GM23338 (cell line): ENCODE results near the gene EGLN2.

Experiments
- CREB1 ChIP-seq: fragments of 250-450 bp; sonication (Bioruptor Pico); IDR thresholded peaks from 2 replicates; pipeline ENCODE4 v1.5.0; 2020; ENCODE audit warnings: low read depth, mild to moderate bottlenecking, moderate library complexity
- EZH2 ChIP-seq: fragments of 200-600 bp; sonication (generic); IDR thresholded peaks from one replicate; pipeline ENCODE4 v1.8.0; 2017; ENCODE audit warnings: antibody characterized with exemption, mild to moderate bottlenecking, low read depth; ENCODE audit not compliant: unreplicated experiment
- EZH2phosphoT487 ChIP-seq: fragments of 200-600 bp; sonication (generic); IDR thresholded peaks from one replicate; pipeline ENCODE4 v1.8.1; 2018; ENCODE audit warnings: antibody characterized with exemption; ENCODE audit not compliant: unreplicated experiment
- NANOG ChIP-seq: IDR thresholded peaks from 2 replicates; pipeline ENCODE4 v1.6.1; 2016; ENCODE audit warnings: antibody characterized with exemption, borderline replicate concordance
- POLR2AphosphoS5 ChIP-seq: IDR thresholded peaks from 2 replicates; pipeline ENCODE4 v1.6.1; 2016; ENCODE audit warnings: antibody characterized with exemption, low read depth
- STAT1 ChIP-seq: IDR thresholded peaks from one replicate; pipeline ENCODE4 v1.6.1; 2016; ENCODE audit warnings: antibody characterized with exemption; ENCODE audit not compliant: unreplicated experiment
- ZNF331 ChIP-seq: fragments of 250-450 bp; sonication (Bioruptor Pico); IDR thresholded peaks from 2 replicates; pipeline ENCODE4 v1.5.0; 2020; ENCODE audit warnings: low read depth, mild to moderate bottlenecking, moderate library complexity
- TF ChIP-seq, protein P1 (sequence below), 2 experiments: fragments of 200-600 bp in 1 of 2; sonication (generic) in 1 of 2; conservative IDR thresholded peaks; 2 replicates each; pipeline versions ENCODE4 v1.5.1 to v1.6.1; 2016 to 2017; ENCODE audit warnings: antibody characterized with exemption in 2 of 2, low read depth in 2 of 2, mild to moderate bottlenecking in 2 of 2, moderate library complexity in 1 of 2
- TF ChIP-seq, protein P2 (sequence below): IDR thresholded peaks from one replicate; pipeline ENCODE4 v1.6.1; 2018; ENCODE audit warnings: antibody characterized with exemption; ENCODE audit not compliant: unreplicated experiment

DNA sequence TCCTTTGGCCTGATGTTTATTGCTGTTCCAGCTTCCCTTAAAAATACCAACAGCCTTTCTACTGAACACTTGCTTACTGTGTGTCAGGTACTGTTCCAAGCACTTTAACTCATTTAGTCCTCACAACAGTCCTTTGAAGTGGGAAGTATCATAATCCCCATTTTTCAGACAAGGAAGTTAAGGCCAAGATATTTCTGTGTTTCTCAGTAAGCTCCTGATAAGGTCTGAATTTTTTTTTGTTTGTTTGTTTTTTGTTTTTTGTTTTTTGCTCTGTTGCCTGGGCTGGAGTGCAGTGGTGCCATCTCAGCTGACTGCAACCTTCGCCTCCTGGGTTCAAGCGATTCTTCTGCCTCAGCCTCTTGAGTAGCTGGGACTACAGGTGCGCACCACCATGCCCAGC, 40.5 kb upstream of the EGLN2 start:
- TF ChIP-seq EZH2 (no peak), CREB1 (CRISPR knock-in tag) (no peak), STAT1 (no peak), EZH2phosphoT487 (no peak), POLR2AphosphoS5 (no peak), ZNF331 (CRISPR knock-in tag) (no peak), NANOG (no peak)
- TF ChIP-seq, protein P1, sequence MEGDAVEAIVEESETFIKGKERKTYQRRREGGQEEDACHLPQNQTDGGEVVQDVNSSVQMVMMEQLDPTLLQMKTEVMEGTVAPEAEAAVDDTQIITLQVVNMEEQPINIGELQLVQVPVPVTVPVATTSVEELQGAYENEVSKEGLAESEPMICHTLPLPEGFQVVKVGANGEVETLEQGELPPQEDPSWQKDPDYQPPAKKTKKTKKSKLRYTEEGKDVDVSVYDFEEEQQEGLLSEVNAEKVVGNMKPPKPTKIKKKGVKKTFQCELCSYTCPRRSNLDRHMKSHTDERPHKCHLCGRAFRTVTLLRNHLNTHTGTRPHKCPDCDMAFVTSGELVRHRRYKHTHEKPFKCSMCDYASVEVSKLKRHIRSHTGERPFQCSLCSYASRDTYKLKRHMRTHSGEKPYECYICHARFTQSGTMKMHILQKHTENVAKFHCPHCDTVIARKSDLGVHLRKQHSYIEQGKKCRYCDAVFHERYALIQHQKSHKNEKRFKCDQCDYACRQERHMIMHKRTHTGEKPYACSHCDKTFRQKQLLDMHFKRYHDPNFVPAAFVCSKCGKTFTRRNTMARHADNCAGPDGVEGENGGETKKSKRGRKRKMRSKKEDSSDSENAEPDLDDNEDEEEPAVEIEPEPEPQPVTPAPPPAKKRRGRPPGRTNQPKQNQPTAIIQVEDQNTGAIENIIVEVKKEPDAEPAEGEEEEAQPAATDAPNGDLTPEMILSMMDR (conservative IDR thresholded peaks at IDR 0.05; ENCODE audit: low read depth in 2 of 2), result no peak
- TF ChIP-seq, protein P2, sequence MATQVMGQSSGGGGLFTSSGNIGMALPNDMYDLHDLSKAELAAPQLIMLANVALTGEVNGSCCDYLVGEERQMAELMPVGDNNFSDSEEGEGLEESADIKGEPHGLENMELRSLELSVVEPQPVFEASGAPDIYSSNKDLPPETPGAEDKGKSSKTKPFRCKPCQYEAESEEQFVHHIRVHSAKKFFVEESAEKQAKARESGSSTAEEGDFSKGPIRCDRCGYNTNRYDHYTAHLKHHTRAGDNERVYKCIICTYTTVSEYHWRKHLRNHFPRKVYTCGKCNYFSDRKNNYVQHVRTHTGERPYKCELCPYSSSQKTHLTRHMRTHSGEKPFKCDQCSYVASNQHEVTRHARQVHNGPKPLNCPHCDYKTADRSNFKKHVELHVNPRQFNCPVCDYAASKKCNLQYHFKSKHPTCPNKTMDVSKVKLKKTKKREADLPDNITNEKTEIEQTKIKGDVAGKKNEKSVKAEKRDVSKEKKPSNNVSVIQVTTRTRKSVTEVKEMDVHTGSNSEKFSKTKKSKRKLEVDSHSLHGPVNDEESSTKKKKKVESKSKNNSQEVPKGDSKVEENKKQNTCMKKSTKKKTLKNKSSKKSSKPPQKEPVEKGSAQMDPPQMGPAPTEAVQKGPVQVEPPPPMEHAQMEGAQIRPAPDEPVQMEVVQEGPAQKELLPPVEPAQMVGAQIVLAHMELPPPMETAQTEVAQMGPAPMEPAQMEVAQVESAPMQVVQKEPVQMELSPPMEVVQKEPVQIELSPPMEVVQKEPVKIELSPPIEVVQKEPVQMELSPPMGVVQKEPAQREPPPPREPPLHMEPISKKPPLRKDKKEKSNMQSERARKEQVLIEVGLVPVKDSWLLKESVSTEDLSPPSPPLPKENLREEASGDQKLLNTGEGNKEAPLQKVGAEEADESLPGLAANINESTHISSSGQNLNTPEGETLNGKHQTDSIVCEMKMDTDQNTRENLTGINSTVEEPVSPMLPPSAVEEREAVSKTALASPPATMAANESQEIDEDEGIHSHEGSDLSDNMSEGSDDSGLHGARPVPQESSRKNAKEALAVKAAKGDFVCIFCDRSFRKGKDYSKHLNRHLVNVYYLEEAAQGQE, result no peak
